ENCODE data around the gene KRT13.
A peak's percentile ranks its signal among the peaks of the same experiment; 100 is the strongest.

Gene KRT13

DNA sequence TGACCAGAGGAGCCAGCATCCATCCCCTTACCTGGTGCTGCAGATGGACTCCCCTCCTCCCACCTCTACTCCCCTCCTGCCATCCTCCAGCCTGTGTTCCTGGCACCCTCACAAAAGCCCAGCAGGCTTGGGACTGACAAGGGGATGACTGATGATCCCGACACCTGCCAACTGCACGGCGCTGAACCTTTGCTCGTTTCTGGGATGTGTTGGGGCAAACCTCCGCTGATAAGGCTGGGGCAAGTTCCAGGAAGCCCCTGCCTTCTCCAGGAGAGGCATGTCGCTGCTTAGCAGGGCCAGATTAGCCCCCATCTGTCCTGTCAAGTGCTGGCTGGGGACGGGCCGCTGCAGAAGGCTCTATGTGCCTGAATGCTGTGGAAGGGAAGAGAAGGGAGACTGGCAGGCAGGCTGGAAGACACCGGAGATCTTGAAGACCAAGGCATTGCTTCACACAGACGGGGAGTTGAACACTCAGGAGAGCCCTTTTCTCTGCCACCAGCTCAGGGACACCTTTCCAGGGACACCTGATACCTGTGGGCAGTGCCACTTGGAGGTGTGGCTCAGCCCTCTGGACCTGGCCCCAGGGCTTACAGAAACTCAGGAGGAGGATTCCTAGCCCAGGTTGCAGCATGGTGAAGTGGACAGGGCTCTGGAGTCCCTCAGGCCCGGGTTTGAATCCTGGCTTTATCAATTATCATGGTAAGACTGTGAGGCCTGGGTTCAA is 14.3 kb upstream of the KRT13 start:
- no peak for DNase-seq (ENCODE audit: low read depth, low spot score)

DNA sequence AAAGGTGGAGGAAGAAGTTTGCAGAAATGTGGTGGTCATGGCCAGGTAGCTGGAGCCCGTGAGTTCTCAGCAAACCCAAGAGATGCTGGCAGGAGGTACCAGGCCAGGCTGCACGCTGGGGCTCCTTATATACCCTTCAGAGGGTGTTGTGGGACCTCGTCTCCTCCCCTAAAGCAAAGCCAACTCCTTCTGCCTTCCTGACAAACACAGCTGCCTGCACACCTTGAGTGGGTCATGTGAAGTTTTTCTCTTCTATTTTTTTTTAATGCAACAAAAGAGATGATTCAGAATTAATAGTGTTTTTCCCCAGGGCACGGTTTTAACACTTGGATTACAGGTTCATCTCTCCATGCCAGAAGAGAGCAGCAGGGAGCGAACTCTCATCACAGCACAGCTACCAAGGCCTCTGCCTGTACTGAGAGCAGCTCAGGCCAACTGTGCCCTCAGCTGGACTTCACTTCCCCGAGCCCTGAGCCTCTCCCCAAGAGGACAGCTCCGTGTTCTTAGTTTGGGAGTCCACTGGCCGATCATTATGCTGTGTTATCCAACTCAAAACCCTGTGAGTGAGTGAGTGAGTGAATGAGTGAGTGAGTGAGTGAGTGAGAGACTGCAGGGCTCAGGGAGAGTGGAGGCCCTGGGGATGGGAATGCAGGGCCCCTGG is 13.5 kb upstream of the KRT13 start, which contains the start of gene KRT15:
Gene KRT15 (minus strand): TSS at position 102 of the 661 bp plus-strand sequence. CDS start 63 bp downstream, at position 39.
- no peak for DNase-seq (ENCODE audit: low read depth, low spot score)

DNA sequence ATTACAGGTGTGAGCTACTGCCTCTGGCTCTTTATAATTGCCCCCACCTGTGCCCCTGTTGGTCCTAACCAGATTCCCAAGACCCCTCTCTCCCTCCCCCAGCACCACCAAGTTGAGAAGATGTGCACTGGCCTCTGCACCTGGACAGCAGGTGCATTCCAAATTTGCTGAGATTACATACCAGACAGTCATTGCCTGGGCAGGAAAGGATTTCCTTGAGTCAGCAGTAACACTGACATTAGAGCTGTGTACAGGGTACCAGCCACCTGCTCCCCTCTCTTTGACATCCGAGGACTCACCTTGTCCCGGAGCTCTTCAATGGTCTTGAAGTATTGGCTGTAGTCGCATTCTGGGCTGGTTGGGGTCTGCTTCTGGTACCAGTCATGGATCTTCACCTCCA is 12.6 kb upstream of the KRT13 start:
- no peak for DNase-seq (ENCODE audit: low read depth, low spot score)

DNA sequence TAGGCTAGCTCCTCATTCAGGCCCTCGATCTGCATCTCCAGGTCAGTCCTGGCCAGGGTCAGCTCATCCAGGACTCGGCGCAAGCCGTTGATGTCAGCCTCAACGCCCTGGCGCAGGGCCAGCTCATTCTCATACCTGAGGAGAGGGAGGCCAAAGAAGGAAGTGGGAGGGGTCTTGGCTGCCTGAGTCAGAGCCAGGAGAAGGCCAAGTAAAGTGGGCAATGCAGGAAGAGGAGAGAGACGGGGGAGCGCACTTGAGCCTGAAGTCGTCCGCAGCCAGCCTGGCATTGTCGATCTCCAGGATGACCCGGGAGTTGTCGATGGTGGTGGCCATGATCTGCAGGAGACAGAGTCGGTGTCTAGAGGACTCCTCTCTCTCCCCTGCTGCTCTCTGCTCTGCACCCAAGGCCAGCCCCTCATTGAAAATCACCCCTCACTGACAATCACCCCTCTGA is 11.4 kb upstream of the KRT13 start:
- no peak for DNase-seq (ENCODE audit: low read depth, low spot score)

DNA sequence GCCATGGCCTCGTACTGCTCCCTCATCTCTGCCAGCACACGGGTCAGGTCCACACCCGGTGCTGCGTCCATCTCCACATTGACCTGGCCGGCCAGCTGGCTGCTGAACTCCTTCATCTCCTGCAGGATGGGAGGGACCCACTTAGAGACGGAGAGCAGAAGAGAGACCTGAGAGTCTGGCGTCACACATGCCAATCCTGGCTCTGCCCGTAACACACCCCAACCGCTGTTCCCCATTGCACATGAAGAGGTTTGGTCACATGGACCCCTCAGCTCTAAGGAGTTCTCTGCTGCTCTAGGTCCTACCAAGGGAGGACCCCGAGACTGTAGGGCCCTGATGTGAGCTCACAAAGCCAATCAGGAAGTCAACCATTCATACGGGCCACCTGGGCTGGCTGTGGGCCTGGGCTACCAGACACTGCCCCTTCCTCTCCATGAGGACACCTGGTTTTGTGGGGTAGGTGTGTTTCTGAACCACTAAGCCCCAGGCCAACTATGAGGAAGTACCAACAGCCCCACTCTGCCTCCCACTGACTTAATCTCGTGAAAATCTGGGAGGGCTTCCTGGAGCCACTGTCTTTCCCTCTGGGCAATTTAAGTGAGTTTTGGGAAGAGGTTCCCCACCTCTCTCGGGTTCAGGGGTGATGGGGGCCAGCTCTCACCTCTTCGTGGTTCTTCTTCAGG is 10.9 kb upstream of the KRT13 start:
- DNase-seq (ENCODE audit: low read depth, low spot score), result no peak

DNA sequence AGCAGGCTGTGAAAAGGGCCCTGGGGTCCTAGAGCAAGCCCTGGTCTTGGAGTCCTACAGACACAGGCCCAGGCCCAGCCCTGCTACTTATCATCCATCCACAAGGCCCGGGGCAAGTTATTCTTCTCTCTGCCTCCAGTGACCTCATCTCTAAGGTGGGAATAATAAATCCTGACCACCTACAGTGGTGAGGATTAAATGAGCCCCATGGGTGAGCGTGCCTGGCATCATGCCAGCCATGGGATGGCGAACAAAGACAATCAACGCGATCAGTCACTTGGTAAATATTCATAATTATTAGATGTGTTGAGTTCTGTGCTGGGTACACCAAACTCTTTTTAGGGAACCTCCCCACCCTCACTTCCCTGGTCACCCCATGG is 7.7 kb upstream of the KRT13 start:
- no peak for DNase-seq (ENCODE audit: low read depth, low spot score)

DNA sequence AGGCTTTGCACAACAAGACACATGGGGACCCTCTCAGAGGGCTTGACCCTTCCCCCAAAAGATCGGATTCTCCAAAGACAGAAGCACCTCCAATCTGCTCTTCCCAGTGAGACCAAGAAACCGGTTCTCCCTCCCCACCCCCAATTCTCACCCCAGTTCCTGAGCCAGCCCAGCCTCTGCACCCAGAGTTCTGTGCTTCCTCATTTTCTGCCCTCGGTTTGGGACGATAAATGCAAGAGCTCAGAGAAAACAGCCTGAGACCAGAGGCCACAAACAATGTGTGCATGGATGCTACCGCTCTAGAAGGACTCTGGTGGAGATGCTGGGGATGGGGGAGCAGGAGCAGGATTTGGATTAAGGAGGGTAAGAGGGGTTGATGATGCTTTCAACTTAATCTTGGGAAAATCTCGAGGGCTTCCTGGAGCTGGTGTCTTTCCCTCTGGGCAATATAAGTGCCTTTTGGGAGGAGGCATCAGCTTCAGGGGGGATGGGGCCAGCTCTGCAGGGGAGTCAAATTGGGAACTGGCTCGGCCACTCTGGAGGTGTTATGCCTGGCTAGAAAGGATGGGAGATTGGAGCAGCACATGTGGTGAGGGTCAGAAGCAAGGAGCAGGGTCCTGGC is 7.2 kb upstream of the KRT13 start:
- no peak for DNase-seq (ENCODE audit: low read depth, low spot score)

DNA sequence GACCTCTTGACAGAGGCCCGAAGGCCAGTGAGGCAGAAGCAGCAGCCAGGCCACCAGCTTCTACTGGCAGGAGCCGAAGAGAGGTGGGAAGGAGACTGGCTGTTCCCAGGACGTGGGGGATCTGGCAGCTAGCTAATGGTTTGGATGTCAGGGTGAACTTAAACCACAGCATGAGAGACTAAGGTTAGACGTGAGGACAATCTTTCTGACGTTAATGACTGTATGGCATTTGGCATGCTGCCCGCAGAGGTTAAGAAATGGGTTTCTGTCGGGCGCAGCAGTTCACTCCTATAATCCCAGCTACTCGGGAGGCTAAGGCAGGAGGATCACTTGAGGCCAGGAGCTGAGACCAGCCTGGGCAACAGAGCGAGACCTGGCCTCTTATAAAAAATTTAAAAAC is 6.3 kb upstream of the KRT13 start:
- no peak for DNase-seq (ENCODE audit: low read depth, low spot score)

DNA sequence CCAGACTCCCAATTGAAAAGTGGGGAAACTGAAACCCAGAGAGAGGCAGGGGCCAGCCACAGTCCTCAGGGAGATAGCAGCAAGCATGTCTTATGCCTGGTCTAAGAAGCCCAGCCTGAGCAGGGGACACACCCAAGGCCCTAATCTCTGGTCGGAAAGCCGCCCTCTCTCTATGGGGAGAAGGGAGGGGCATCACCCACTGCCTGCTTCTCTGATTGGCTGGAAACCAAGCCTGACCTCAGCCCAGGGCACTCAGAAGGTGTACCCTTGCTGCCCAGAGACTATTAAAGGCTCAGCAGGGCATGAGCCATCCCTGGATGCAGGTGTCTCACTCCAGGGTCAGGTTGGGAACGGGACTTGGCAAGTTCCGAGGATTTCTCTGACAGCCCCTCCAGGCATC is 5.7 kb upstream of the KRT13 start:
- DNase-seq (ENCODE audit: low read depth, low spot score), result no peak

DNA sequence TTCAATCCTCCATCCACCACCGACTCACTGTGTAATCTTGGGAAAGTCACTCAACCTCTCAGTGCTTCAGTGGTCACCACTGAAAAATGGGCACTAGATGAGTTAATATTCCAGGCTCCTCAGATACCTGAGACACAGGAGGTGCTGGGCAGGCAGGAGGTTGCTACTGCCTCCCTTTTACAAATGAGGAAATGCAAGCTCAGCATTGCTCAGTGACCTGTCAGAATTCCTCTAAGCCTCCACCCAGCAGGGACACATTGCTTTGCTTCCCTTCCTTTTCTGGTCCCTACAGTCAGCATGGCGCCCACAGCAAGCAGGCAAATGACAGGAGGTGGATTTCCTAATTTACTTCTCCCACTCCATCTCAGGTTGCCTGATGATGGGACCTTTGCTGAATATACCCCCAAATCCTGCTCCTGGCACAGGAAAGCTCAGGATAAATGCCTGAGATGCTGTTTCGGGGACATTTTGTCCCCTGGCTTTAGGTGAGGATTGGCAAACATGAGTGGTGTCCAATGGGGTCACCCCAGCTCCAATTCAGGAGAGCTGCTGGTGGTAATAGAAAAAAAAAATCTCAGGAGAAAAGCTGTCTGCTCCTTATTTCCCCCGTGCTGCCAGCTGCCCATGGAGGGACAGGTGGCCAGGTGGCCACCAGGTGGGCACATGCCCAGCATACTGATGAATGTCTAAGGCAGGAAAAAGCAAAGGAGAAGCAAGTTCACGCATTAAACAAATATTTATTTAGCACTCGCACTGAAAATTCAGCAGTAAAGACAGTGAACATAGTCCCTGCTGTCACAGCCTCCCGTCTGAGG is 5.0 kb upstream of the KRT13 start:
- DNase-seq (ENCODE audit: low read depth, low spot score), result no peak

DNA sequence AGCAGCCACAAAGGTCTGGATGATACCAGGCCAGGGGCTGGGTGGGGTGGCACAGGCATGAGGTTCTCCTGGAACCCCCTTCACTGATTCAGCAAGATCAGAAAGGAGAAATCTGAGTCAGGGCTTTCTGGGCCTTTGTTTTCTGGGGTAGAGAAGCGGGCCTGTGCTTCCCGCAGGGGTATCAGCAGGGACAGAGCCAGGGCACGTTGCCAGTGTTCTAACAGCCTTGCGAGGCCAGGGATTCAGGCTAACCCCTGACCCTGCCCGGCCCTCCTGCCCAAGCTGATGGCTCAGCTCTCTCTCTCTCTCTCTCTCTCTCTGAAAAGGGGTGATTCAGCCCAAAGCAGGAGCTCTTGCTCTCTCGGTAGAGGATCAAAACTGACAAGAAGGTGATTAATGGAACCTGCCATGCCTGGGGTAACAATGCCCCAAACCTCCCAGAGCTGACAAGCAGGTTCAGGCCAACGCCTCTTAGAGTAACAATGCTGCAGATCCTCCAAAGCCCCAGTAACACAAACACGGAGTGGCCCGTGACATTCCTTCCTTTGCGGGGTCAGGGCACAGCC is 2.0 kb upstream of the KRT13 start:
- no peak for DNase-seq (ENCODE audit: low read depth, low spot score)

DNA sequence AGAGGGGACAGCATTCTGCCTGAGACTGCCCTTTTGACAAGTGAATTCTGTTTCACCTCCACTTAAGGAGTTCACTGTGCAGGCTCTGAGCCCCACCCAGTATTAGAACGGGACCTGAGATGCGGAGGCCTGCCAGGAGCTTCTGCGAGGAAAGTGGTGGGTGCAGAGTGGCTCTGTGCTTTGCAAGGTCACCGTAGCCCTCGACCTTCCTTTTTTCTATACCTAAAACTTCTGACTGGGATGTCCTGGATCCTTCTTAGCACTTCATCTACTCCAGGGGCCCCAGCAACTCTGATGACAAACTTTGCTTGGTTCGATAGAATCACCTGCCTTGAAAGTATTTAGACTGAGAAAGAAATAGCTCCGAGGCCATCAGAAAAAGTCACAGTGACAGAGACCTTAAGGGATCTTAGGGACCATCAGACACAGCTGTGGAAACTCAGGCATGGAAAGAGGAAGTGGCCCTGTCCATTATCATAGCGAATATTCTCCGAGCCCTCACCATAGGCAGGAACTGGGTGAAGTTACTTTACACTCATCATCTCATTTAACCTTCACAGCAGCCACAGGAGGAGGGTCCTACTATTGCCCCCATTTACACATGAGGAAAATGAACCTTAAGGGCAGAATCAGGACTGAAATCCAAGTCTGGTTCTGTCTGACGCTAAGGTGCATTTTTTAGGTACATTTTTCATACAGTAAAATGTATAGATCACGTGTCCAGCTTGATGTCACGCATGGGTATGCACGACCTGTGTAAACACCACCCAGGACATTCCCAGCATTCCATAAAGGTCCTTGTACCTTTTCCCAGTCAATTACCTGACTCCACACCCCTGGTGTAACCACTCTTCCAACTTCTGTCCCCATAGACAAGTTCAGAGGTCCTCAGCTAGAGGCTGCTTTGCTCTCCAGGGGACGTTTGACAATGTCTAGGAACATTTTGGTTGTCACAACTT is 676 bp upstream of the KRT13 start:
- no peak for DNase-seq (ENCODE audit: low read depth, low spot score)

DNA sequence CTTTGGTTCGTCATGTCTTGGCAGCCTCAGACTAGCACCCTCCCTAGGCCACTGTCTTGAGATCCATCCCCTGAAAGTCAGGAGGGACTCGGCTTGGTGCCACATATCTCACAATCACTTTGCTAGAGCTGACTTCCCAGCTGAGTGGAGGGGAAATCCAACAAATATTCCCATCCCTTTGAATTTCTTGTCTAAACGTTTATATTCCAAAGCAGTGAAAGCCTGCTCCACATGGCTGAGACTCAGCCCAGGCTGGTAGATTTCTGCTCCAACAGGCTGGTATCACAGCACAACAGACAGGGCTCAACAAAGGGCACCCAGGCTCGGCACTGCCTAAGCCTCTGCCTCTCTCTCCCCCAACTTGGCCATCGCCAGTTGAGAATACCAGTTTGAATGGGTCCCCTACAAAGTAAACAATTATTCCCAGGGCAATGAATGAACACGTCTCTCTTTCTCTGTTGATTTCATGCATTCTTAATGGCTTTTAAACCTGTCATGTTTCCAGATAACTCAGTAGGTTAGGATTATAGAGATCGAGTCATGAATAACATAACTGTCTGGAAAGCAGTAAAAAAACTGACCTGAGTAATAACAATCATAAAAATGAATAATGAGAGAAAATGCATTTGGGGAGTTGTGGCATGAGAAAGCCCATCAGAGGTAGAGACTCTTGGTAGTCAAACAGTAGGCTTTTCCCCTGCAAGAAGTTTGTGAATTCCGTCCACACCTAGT is 1.0 kb downstream of the KRT13 start:
- DNase-seq (ENCODE audit: low read depth, low spot score), result no peak

DNA sequence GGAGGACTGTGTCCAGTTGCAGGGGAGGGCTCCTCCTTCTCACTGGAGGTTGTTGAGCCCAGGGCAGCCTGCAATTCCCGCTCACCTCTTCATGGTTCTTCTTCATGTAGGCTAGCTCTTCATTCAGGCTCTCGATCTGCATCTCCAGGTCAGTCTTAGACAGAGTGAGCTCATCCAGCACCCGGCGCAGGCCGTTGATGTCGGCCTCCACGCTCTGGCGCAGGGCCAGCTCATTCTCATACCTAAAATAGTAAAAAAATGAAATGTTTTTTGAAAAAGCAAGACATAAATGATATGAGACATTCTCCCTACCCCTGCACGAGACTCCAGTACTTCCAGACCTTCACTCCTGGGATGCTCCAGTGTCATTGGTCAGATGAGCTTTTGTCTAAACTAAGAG is 2.2 kb downstream of the KRT13 start:
- DNase-seq (ENCODE audit: low read depth, low spot score), result no peak

DNA sequence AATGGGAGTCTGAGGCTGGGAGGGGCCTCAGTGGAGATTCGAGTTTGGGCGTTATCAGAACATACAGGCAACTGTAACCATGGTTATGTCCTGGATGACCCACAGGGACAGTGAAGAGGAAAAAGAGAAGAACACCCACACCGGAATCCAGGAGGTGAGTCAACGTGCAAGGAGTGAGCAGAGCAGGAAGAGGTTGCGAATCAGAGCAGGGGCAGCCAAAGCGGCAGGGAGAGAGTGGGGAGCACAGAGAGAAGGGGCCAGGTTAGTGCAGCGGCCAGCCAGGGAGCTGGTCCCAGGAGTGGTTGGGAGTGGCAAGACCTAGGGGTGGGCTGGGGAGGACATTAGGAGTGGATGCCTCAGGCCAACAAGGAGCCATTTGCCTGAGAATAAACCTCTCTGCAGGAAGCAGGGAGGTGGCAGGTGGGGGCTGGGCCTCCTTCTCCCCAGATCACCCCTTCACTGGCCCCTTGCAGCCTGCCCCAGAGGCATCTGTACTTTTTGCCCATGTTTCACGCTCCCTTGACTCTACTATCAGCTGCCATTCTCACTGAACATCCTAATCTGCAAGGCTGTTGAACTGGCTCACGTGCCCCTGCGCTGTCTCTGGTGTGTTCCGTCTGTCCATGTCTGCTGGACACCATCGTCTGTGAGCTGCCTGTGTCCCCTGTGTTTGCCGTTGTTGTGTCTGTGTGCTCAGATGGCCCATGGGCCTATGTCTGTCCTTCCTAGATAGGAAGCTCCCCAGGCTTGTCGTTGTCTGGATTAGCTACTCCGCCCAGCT is 5.1 kb downstream of the KRT13 start:
- DNase-seq (ENCODE audit: low read depth, low spot score), result no peak

DNA sequence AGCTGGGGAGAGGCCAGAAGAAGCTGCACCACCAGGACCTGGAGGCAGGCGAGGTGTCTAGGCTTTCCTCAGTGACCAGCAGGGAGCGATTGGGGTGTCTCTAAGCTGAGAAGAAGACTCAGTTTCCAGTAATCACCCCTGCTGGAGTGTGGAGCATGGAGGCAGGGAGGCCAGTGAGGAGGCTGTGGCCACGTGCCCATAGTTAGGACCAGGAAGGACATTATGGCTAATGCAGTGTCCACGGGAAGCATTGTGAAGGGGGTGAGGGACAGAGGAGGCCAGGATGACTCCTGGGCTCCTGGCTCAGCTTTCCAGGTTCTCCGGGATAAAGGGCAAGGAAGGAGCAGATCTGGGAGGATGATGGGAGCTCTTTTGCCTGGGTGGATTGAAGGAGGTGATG is 5.7 kb downstream of the KRT13 start:
- DNase-seq (ENCODE audit: low read depth, low spot score), result no peak

DNA sequence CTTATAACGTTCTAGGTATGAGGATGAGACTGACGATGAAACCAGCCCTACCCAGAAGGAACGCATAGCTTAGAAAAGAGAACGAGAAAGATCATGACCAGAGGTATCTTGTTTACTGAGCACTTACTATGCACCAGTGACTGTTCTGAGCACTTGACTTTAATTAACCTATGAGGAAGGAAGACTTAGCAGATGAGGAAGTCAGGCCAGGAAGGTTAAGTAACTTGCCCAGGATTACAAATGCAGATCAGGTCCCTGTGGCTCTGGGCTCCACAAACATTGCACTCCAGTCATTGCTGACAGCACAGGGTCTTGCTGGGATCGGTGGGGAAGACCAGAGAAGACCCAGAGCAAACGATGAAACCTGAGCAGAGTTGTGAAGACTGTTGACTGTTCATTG is 7.1 kb downstream of the KRT13 start:
- no peak for DNase-seq (ENCODE audit: low read depth, low spot score)

DNA sequence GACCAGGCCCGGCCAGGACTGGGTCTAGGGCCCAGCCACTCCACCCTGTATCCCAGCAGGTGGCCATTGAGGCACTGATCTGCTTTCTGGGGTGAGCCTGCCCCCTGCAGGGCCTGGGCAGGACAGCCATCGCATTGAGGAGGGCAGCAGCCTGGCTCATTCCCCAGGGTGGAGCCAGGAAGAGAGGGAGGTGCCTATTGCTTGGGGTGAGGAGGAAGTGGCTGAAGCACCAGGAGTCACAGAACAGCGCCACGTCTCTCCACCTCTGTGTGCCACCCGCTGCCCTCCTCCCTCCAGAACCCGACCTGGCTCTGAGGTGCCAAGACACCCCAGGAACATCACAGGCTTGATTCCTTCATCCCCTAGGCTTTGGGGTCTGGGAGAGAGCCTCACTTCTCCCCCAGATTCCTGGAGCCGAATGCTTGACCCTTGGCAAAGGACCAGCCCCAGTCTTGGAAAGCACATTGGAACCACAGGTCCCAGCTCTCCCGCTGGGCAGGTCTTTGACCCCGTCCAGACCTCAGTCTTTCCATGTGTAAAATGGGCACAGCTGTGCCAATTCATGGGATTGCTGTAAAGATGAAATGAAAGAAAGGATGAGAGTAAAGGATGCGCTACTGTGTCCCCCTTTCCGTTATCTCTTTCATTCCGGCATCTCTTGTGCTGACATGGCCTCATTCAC is 8.5 kb downstream of the KRT13 start:
- DNase-seq (ENCODE audit: low read depth, low spot score), result peak; percentile 27

Measured in brain pericyte (primary cell).